Measurements from ENCODE around the gene ST6GALNAC3.

The ST6GALNAC3 gene

DNA sequence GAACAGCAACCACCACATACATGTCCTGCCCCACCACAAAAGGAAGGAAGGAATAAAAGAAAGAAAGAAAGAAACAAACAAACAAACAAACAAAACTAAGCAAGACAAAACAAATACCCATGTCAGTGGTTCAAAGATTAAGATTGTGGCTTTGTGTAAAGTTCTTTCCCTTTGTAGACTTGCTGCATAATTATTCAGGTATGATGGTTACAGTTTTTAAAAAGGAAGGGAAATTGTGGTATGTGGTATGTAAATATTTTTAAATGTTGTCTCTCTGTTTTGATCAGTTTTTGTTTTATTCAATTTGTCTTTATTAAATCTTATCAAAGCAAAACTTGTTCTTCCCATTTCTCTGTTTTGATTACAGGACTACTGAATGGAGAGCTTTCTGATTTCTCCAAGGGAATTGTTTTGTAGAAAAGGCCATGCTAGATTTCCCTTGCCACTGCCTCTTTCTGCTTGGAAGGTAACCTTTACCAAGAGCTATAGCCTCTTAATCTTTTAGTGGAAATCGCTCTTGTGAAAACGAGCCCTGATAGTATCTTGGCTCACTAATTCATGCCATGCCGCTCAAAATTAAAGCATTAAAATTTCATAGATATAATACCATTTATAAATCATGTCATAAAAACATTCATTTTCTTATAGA, 502.5 kb downstream of the ST6GALNAC3 start:
- Histone ChIP-seq H3K9me3 (no peaks in the 10 kb centered on the region), H3K36me3 (no peaks in the 10 kb centered on the region), H3K4me3 (ENCODE audit: low read depth in 1 of 2, low read length in 1 of 2) (no peak overlapping the region), H3K4me1 (ENCODE audit: control insufficient read depth in 1 of 2, insufficient read depth in 1 of 2, low read depth in 1 of 2, low read length in 1 of 2) (no peaks in the 10 kb centered on the region), H3K27ac (no peak overlapping the region), H3K27me3 (no peaks in the 10 kb centered on the region)
- TF ChIP-seq, protein P1, sequence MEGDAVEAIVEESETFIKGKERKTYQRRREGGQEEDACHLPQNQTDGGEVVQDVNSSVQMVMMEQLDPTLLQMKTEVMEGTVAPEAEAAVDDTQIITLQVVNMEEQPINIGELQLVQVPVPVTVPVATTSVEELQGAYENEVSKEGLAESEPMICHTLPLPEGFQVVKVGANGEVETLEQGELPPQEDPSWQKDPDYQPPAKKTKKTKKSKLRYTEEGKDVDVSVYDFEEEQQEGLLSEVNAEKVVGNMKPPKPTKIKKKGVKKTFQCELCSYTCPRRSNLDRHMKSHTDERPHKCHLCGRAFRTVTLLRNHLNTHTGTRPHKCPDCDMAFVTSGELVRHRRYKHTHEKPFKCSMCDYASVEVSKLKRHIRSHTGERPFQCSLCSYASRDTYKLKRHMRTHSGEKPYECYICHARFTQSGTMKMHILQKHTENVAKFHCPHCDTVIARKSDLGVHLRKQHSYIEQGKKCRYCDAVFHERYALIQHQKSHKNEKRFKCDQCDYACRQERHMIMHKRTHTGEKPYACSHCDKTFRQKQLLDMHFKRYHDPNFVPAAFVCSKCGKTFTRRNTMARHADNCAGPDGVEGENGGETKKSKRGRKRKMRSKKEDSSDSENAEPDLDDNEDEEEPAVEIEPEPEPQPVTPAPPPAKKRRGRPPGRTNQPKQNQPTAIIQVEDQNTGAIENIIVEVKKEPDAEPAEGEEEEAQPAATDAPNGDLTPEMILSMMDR (IDR thresholded peaks at IDR 0.05) = no peak

DNA sequence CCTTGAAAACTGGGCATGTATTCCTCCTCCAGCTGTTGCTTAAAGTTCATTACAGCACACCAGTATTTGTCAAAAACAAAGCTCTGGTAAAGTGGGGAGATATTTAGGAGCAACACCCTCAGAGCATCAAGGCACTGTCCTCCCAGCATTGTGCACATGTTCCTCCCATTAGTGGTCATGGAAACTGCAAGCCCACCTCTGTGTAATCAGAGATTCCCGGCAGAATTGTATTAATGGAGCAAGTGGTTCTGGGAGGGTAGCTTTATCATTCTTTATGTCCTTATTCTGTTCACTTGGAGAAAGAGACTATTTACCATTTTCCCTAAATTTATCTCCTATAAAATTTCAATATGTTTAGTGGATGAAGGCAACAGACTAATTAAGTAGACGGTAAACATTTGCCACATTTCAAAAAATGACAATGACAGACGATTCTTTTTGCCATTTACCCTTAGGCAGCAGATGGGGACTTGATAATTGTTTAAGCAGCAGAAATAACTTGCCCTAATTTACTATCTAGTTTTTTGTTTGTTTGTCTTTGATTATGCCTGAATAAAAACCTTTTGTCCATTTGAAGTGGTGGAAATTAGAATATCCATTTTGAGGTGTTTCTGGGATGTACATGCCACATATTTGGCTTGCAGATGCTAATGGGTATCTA, 503.1 kb downstream of the ST6GALNAC3 start:
- H3K36me3 ChIP-seq = no peaks in the 10 kb centered on the region
- H3K4me3 ChIP-seq (ENCODE audit: low read depth in 1 of 2, low read length in 1 of 2) = no peak overlapping the region
- H3K27ac ChIP-seq = no peak overlapping the region
- H3K9me3 ChIP-seq = no peaks in the 10 kb centered on the region
- H3K4me1 ChIP-seq (ENCODE audit: control insufficient read depth in 1 of 2, insufficient read depth in 1 of 2, low read depth in 1 of 2, low read length in 1 of 2) = no peaks in the 10 kb centered on the region
- H3K27me3 ChIP-seq = no peaks in the 10 kb centered on the region
- TF ChIP-seq, protein P1 (IDR thresholded peaks at IDR 0.05) = no peak

- no peaks in the 10 kb centered on the region for H3K27me3 ChIP-seq
- no peaks in the 10 kb centered on the region for H3K9me3 ChIP-seq
- H3K4me3 ChIP-seq (ENCODE audit: low read depth in 1 of 2, low read length in 1 of 2) = no peak overlapping the region
- TF ChIP-seq, protein P1 (IDR thresholded peaks at IDR 0.05) = no peak
- no peaks in the 10 kb centered on the region for H3K36me3 ChIP-seq
- H3K27ac ChIP-seq = no peak overlapping the region
- H3K4me1 ChIP-seq (ENCODE audit: control insufficient read depth in 1 of 2, insufficient read depth in 1 of 2, low read depth in 1 of 2, low read length in 1 of 2) = no peaks in the 10 kb centered on the region
Observed at GRCh38 chr1:76580206-76580605, 505.7 kb downstream of the ST6GALNAC3 start.

- H3K9me3 ChIP-seq = no peaks in the 10 kb centered on the region
- TF ChIP-seq, protein P1 (IDR thresholded peaks at IDR 0.05) = no peak
- no peaks in the 10 kb centered on the region for H3K4me1 ChIP-seq (ENCODE audit: control insufficient read depth in 1 of 2, insufficient read depth in 1 of 2, low read depth in 1 of 2, low read length in 1 of 2)
- no peaks in the 10 kb centered on the region for H3K27me3 ChIP-seq
- no peaks in the 10 kb centered on the region for H3K36me3 ChIP-seq
- no peak overlapping the region for H3K4me3 ChIP-seq (ENCODE audit: low read depth in 1 of 2, low read length in 1 of 2)
- H3K27ac ChIP-seq = no peak overlapping the region
Observed at GRCh38 chr1:76581712-76582111, 507.2 kb downstream of the ST6GALNAC3 start.

- H3K9me3 ChIP-seq = no peaks in the 10 kb centered on the region
- TF ChIP-seq, protein P1 (IDR thresholded peaks at IDR 0.05) = no peak
- no peak overlapping the region for H3K4me3 ChIP-seq (ENCODE audit: low read depth in 1 of 2, low read length in 1 of 2)
- no peaks in the 10 kb centered on the region for H3K36me3 ChIP-seq
- H3K27ac ChIP-seq = no peak overlapping the region
- H3K27me3 ChIP-seq = no peaks in the 10 kb centered on the region
- no peaks in the 10 kb centered on the region for H3K4me1 ChIP-seq (ENCODE audit: control insufficient read depth in 1 of 2, insufficient read depth in 1 of 2, low read depth in 1 of 2, low read length in 1 of 2)
Observed at GRCh38 chr1:76583235-76583868, 508.8 kb downstream of the ST6GALNAC3 start.
